Gastrocnemius medialis (tissue), 4 donors: Measurements from ENCODE around the gene ARHGAP24. TPM values are rescaled to one million over a fixed set of nuclear protein-coding genes. Genes with fewer than 3 reads are reported as not detected.

Experiments
- ATAC-seq, 2 donors: fragments of 150-250 bp; one replicate each; pipeline ENCODE4 v1.9.1; 2016
- DNase-seq, 2 donors: peaks; one replicate each; pipeline ENCODE4 v3.0.0-alpha.2; 2019
- H3K27ac ChIP-seq, 4 donors: fragments of 200-600 bp; sonication (generic); 1 replicate in 1 of 4; 2 replicates in 3 of 4; pipeline ENCODE4 v1.5.1; 2016 to 2018; ENCODE audit warnings: mild to moderate bottlenecking in 2 of 4, moderate library complexity in 1 of 4
- H3K27me3 ChIP-seq, 3 donors: fragments of 200-600 bp; sonication (generic) in 2 of 3; 1 replicate in 1 of 3; 2 replicates in 2 of 3; pipeline versions ENCODE4 v1.5.1 to v1.6.0; 2016 to 2019; ENCODE audit warnings: mild to moderate bottlenecking in 1 of 3, moderate library complexity in 1 of 3
- H3K36me3 ChIP-seq, 2 donors: fragments of 200-600 bp; sonication (generic) in 1 of 2; one replicate each; pipeline ENCODE4 v1.5.1; 2017 to 2018
- H3K4me1 ChIP-seq, 2 donors: fragments of 200-600 bp; sonication (generic) in 1 of 2; one replicate each; pipeline ENCODE4 v1.5.1; 2016 to 2017; ENCODE audit warnings: mild to moderate bottlenecking in 2 of 2
- H3K4me3 ChIP-seq, 4 donors: fragments of 200-600 bp; sonication (generic) in 3 of 4; 1 replicate in 1 of 4; 2 replicates in 3 of 4; pipeline ENCODE4 v1.5.1; 2016 to 2019; ENCODE audit warnings: mild to moderate bottlenecking in 2 of 4
- H3K9me3 ChIP-seq, 3 donors: fragments of 200-600 bp; sonication (generic) in 2 of 3; 1 replicate in 1 of 3; 2 replicates in 2 of 3; pipeline ENCODE4 v1.5.1; 2016 to 2019
- CTCF ChIP-seq, 5 experiments: fragments of 450-650 bp in 3 of 5; fragments of 200-600 bp in 2 of 5; sonication (generic) in 2 of 5; IDR thresholded peaks in 4 of 5; conservative IDR thresholded peaks in 1 of 5; 1 replicate in 4 of 5; 2 replicates in 1 of 5; pipeline ENCODE4 v1.5.1; 2016 to 2019; ENCODE audit warnings: antibody characterized with exemption in 5 of 5, mild to moderate bottlenecking in 3 of 5, moderate library complexity in 3 of 5
- POLR2A ChIP-seq, 2 donors: fragments of 450-650 bp; IDR thresholded peaks; one replicate each; pipeline ENCODE4 v1.6.1; 2017; ENCODE audit warnings: antibody characterized with exemption in 2 of 2, mild to moderate bottlenecking in 2 of 2, moderate library complexity in 2 of 2
- in situ Hi-C, 4 donors: fragments of 200-750 bp; cut with MboI; loops; one replicate each; pipeline versions ENCODE4 v1.15.0 to v1.8.0; 2017; ENCODE audit warnings: low sequenced_read_pairs in 4 of 4
- intact Hi-C: fragments of 100-400 bp; cut with DNase I; formaldehyde crosslinking; loops from one replicate; pipeline ENCODE4 v1.15.1; 2023; ENCODE audit warnings: low total_unique reads
- total RNA-seq, 4 donors: library from RNA; depleted of rRNA; stranded (reverse); fragments of >200 nt; gene quantifications; one replicate each; pipeline versions ENCODE4 v1.1.0 to v1.2.3, GENCODE V29; 2016

ARHGAP24 gene
- total RNA-seq, 4 donors from 2014 or later, result 2.8 to 7.8 (median 5.3) TPM

GRCh38 chr4:85734424-85734831 lies 259.5 kb downstream of the ARHGAP24 start:
- intact Hi-C loops, result no loop called here
- Histone ChIP-seq H3K27me3 (no peaks in the 10 kb centered on the region), H3K36me3 (no peaks in the 10 kb centered on the region), H3K4me1 (no peaks in the 10 kb centered on the region), H3K4me3 (no peak overlapping the region), H3K27ac (peak overlapping the region in 1 of 4 donors; percentile 0), H3K9me3 (no peaks in the 10 kb centered on the region)
- ATAC-seq (peak in 1 of 2 donors; percentile 50), DNase-seq (no peak)
- in situ Hi-C loops, result no loop called here
- no peak for TF ChIP-seq CTCF (IDR thresholded peaks at IDR 0.05 in 4 of 5, conservative IDR thresholded peaks at IDR 0.05 in 1 of 5)

- no peak for TF ChIP-seq CTCF (IDR thresholded peaks at IDR 0.05 in 4 of 5, conservative IDR thresholded peaks at IDR 0.05 in 1 of 5)
- no peak for TF ChIP-seq POLR2A (IDR thresholded peaks at IDR 0.05)
- no peak overlapping the region for H3K4me3 ChIP-seq
- in situ Hi-C loops, result no loop called here
- H3K4me1 ChIP-seq, result no peaks in the 10 kb centered on the region
- no peak for DNase-seq
- ATAC-seq, result no peak
- H3K27me3 ChIP-seq, result no peaks in the 10 kb centered on the region
- intact Hi-C loops, result no loop called here
- no peaks in the 10 kb centered on the region for H3K9me3 ChIP-seq
- H3K27ac ChIP-seq, result no peak overlapping the region
- no peaks in the 10 kb centered on the region for H3K36me3 ChIP-seq
Observed at GRCh38 chr4:85736571-85736970, 261.6 kb downstream of the ARHGAP24 start.

GRCh38 chr4:85737254-85737653 lies 262.3 kb downstream of the ARHGAP24 start:
- Histone ChIP-seq H3K27me3 (no peaks in the 10 kb centered on the region), H3K9me3 (no peaks in the 10 kb centered on the region), H3K4me1 (no peaks in the 10 kb centered on the region), H3K36me3 (no peaks in the 10 kb centered on the region), H3K27ac (no peak overlapping the region), H3K4me3 (no peak overlapping the region)
- TF ChIP-seq CTCF (IDR thresholded peaks at IDR 0.05 in 4 of 5, conservative IDR thresholded peaks at IDR 0.05 in 1 of 5), result no peak
- no peak for ATAC-seq
- in situ Hi-C loops, result no loop called here
- DNase-seq, result no peak
- intact Hi-C loops, result no loop called here

- no peaks in the 10 kb centered on the region for H3K36me3 ChIP-seq
- intact Hi-C loops, result no loop called here
- no peaks in the 10 kb centered on the region for H3K9me3 ChIP-seq
- no peak for TF ChIP-seq CTCF (IDR thresholded peaks at IDR 0.05 in 4 of 5, conservative IDR thresholded peaks at IDR 0.05 in 1 of 5)
- TF ChIP-seq POLR2A (IDR thresholded peaks at IDR 0.05), result no peak
- H3K4me3 ChIP-seq, result no peak overlapping the region
- no peak for ATAC-seq
- H3K4me1 ChIP-seq, result peaks cover 0 to under 1% of the 10 kb centered on the region in 2 donors
- no peak for DNase-seq
- no peak overlapping the region for H3K27ac ChIP-seq
- no peaks in the 10 kb centered on the region for H3K27me3 ChIP-seq
- in situ Hi-C loops, result no loop called here
Observed at GRCh38 chr4:85738721-85739120, 263.8 kb downstream of the ARHGAP24 start.

GRCh38 chr4:85740431-85740861 lies 265.5 kb downstream of the ARHGAP24 start:
- DNase-seq, result no peak
- TF ChIP-seq CTCF (IDR thresholded peaks at IDR 0.05 in 4 of 5, conservative IDR thresholded peaks at IDR 0.05 in 1 of 5) (no peak), POLR2A (IDR thresholded peaks at IDR 0.05) (no peak)
- Histone ChIP-seq H3K27me3 (no peaks in the 10 kb centered on the region), H3K9me3 (no peaks in the 10 kb centered on the region), H3K4me1 (peaks cover 0 to 3% of the 10 kb centered on the region in 2 donors), H3K4me3 (no peak overlapping the region), H3K27ac (no peak overlapping the region), H3K36me3 (no peaks in the 10 kb centered on the region)
- ATAC-seq, result no peak
- intact Hi-C loops (loop anchor here (10.0 kb wide), 1 partner anchor 266 kb away; the partner anchor contains the start of gene ARHGAP24), in situ Hi-C loops (loop anchor here in 2 of 4 donors (10.0 kb wide), 2 partner anchors 586 to 596 kb away; no protein-coding TSS in a partner anchor)
